HepG2 (cell line): ENCODE data around the gene SUOX. TPM values are rescaled to one million over a fixed set of nuclear protein-coding genes. Genes with fewer than 3 reads are reported as not detected.

Experiments
- ATF2 ChIP-seq: sonication (generic); formaldehyde crosslinking; IDR thresholded peaks from 2 replicates; pipeline ENCODE4 v1.4.0; 2020; ENCODE audit warnings: missing genetic modification reagents
- CREB1 ChIP-seq, 2 experiments: fragments of 450-650 bp in 1 of 2; IDR thresholded peaks; 2 replicates each; pipeline ENCODE4 v1.6.1; 2016 to 2017; ENCODE audit warnings: control low read depth in 1 of 2, mild to moderate bottlenecking in 1 of 2, missing compliant biosample characterization in 1 of 2, missing genetic modification characterization in 1 of 2
- CREBL2 ChIP-seq: sonication (generic); formaldehyde crosslinking; IDR thresholded peaks from 2 replicates; pipeline ENCODE4 v1.8.1; 2023; ENCODE audit warnings: missing genetic modification reagents, mild to moderate bottlenecking, borderline replicate concordance
- ELK4 ChIP-seq: sonication (generic); formaldehyde crosslinking; IDR thresholded peaks from 2 replicates; pipeline ENCODE4 v1.9.0; 2021; ENCODE audit warnings: missing genetic modification reagents, borderline replicate concordance
- HDAC6 ChIP-seq: fragments of 200-600 bp; sonication (generic); IDR thresholded peaks from 2 replicates; pipeline ENCODE4 v1.7.0; 2017; ENCODE audit warnings: mild to moderate bottlenecking, antibody characterized with exemption, low read length, low read depth
- ISL2 ChIP-seq: sonication (generic); formaldehyde crosslinking; IDR thresholded peaks from 2 replicates; pipeline ENCODE4 v1.5.0; 2020; ENCODE audit warnings: missing genetic modification reagents
- MTERF4 ChIP-seq: sonication (generic); formaldehyde crosslinking; IDR thresholded peaks from 2 replicates; pipeline ENCODE4 v1.8.0; 2023; ENCODE audit warnings: mild to moderate bottlenecking, missing genetic modification reagents
- PLSCR1 ChIP-seq: sonication (generic); formaldehyde crosslinking; IDR thresholded peaks from 2 replicates; pipeline ENCODE4 v1.5.0; 2020; ENCODE audit warnings: missing genetic modification reagents, mild to moderate bottlenecking, borderline replicate concordance
- PRDM10 ChIP-seq: sonication (generic); formaldehyde crosslinking; IDR thresholded peaks from 2 replicates; pipeline ENCODE4 v1.4.0; 2020; ENCODE audit warnings: low read depth, missing genetic modification reagents
- SALL1 ChIP-seq: sonication (generic); formaldehyde crosslinking; IDR thresholded peaks from 2 replicates; pipeline ENCODE4 v1.8.0; 2022; ENCODE audit warnings: mild to moderate bottlenecking, missing genetic modification reagents
- SIX4 ChIP-seq: sonication (generic); formaldehyde crosslinking; IDR thresholded peaks from 2 replicates; pipeline ENCODE4 v1.4.0; 2020; ENCODE audit warnings: missing genetic modification reagents
- SP5 ChIP-seq: IDR thresholded peaks from 2 replicates; pipeline ENCODE4 v1.6.1; 2016; ENCODE audit warnings: low read depth, borderline replicate concordance
- STAT5B ChIP-seq: sonication (generic); formaldehyde crosslinking; IDR thresholded peaks from 2 replicates; pipeline ENCODE4 v1.4.0; 2020; ENCODE audit warnings: missing genetic modification reagents
- TOPORS ChIP-seq: sonication (generic); formaldehyde crosslinking; IDR thresholded peaks from 2 replicates; pipeline ENCODE4 v1.8.0; 2023; ENCODE audit warnings: mild to moderate bottlenecking, missing genetic modification reagents
- YEATS2 ChIP-seq: sonication (generic); formaldehyde crosslinking; IDR thresholded peaks from 2 replicates; pipeline ENCODE4 v1.4.0; 2020; ENCODE audit warnings: missing genetic modification reagents, borderline replicate concordance
- ZNF235 ChIP-seq: sonication (generic); formaldehyde crosslinking; IDR thresholded peaks from 2 replicates; pipeline ENCODE4 v1.8.1; 2023; ENCODE audit warnings: mild to moderate bottlenecking, missing genetic modification reagents, borderline replicate concordance
- ZNF34 ChIP-seq: sonication (generic); formaldehyde crosslinking; IDR thresholded peaks from 2 replicates; pipeline ENCODE4 v1.4.0; 2020; ENCODE audit warnings: mild to moderate bottlenecking, missing genetic modification reagents, borderline replicate concordance
- ZNF512 ChIP-seq: sonication (generic); formaldehyde crosslinking; IDR thresholded peaks from 2 replicates; pipeline ENCODE4 v1.4.0; 2020; ENCODE audit warnings: mild to moderate bottlenecking, missing genetic modification reagents
- ZNF605 ChIP-seq: sonication (generic); formaldehyde crosslinking; IDR thresholded peaks from 2 replicates; pipeline ENCODE4 v1.8.0; 2022; ENCODE audit warnings: mild to moderate bottlenecking, missing genetic modification reagents
- ZNF841 ChIP-seq: sonication (generic); formaldehyde crosslinking; IDR thresholded peaks from 2 replicates; pipeline ENCODE4 v1.8.1; 2023; ENCODE audit warnings: missing genetic modification reagents, borderline replicate concordance
- ZSCAN9 ChIP-seq: IDR thresholded peaks from 2 replicates; pipeline ENCODE4 v1.6.1; 2016; ENCODE audit warnings: borderline replicate concordance
- polyA plus RNA-seq, 8 experiments: library from polyadenylated mRNA; depleted of rRNA in 3 of 8; stranded (reverse) in 7 of 8; unstranded in 1 of 8; fragments of >200 nt; fragmentation: Illumina TruSeq in 4 of 8; extraction: Trizol in 4 of 8; gene quantifications; 2 replicates each; pipeline versions ENCODE4 v1.2.1 to v1.2.3, GENCODE V29; 2011 to 2016; ENCODE audit warnings: low read depth in 4 of 8, missing spikeins in 1 of 8, mixed read lengths in 1 of 8; ENCODE audit not compliant: insufficient read depth in 1 of 8
- total RNA-seq, 5 experiments: library from RNA; depleted of rRNA; stranded (reverse); fragments of >200 nt; fragmentation: Illumina TruSeq; extraction: Trizol; gene quantifications; 2 replicates each; pipeline ENCODE4 v1.2.3, GENCODE V29; 2016; ENCODE audit warnings: low read depth in 1 of 5

The SUOX gene
- total and polyA plus RNA-seq, 2 of the 13 experiments (the other 11 are each of a cell fraction or from before 2014, with no cell fraction given): 23.9 to 25.9 TPM

GRCh38 chr12:55997535-55997859 is 421 bp downstream of the SUOX start (continued):
- TF ChIP-seq TOPORS: no peak
- no peak for TF ChIP-seq STAT5B
- TF ChIP-seq SP5 (CRISPR knock-in tag): no peak
- TF ChIP-seq SALL1 (CRISPR knock-in tag): peak; percentile 10; the same call in 1 of the 2 replicates
- TF ChIP-seq PLSCR1: no peak
- TF ChIP-seq ZNF512 (CRISPR knock-in tag): no peak
- TF ChIP-seq CREBL2 (CRISPR knock-in tag): no peak
- no peak; the same call in 1 of the 2 replicates for TF ChIP-seq ATF2 (CRISPR knock-in tag)
- TF ChIP-seq ZSCAN9 (CRISPR knock-in tag): no peak
- no peak for TF ChIP-seq ZNF235 (CRISPR knock-in tag)
- TF ChIP-seq HDAC6: no peak
- TF ChIP-seq ZNF34 (CRISPR knock-in tag): no peak
- TF ChIP-seq YEATS2 (CRISPR knock-in tag): no peak
- no peak for TF ChIP-seq ELK4 (CRISPR knock-in tag)
- TF ChIP-seq ISL2 (CRISPR knock-in tag): no peak
- TF ChIP-seq CREB1 (IDR thresholded peaks at IDR 0.05): no peak
- no peak for TF ChIP-seq CREB1 (CRISPR knock-in tag; IDR thresholded peaks at IDR 0.05)
- no peak for TF ChIP-seq MTERF4 (CRISPR knock-in tag)
- no peak for TF ChIP-seq ZNF841 (CRISPR knock-in tag)
- no peak for TF ChIP-seq SIX4 (CRISPR knock-in tag)
- no peak for TF ChIP-seq ZNF605 (CRISPR knock-in tag)
- 0 out of 2 replicates have a peak, but pooled peaks have one; percentile 1 for TF ChIP-seq PRDM10 (CRISPR knock-in tag)
